HEK293 (cell line): ENCODE data around the gene PEX11G.
A peak's percentile ranks its signal among the peaks of the same experiment; 100 is the strongest.

Experiments
- CTCF ChIA-PET: fragments of 350-600 bp; formaldehyde crosslinking; extraction: SDS; loops from one replicate; lab custom pipeline; 2021; ENCODE audit warnings: antibody characterized with exemption; lab: Yijun Ruan, JAX
- POLR2A ChIA-PET: fragments of 300-600 bp; formaldehyde crosslinking; extraction: SDS; loops from one replicate; lab custom pipeline; 2020; ENCODE audit warnings: antibody characterized with exemption, inconsistent platforms; lab: Yijun Ruan, JAX
- H3K27ac ChIP-seq: fragments of 200-500 bp; sonication (Bioruptor generic); 2 replicates; pipeline ENCODE4 v1.5.1; 2014; ENCODE audit warnings: low read depth, low read length, control low read depth, inconsistent platforms; ENCODE audit errors: extremely low read depth
- H3K36me3 ChIP-seq, 2 experiments: fragments of 200-500 bp in 1 of 2; sonication (Bioruptor generic) in 1 of 2; 1 replicate in 1 of 2; 2 replicates in 1 of 2; pipeline ENCODE4 v1.5.1; 2014 to 2017; ENCODE audit warnings: inconsistent platforms in 2 of 2, low read length in 2 of 2; ENCODE audit not compliant: control insufficient read depth in 2 of 2, insufficient read depth in 1 of 2
- H3K4me1 ChIP-seq: fragments of 200-500 bp; sonication (Bioruptor generic); 2 replicates; pipeline ENCODE4 v1.5.1; 2014; ENCODE audit warnings: mild to moderate bottlenecking, low read length, inconsistent platforms; ENCODE audit not compliant: control insufficient read depth, insufficient read depth
- H3K4me3 ChIP-seq: 2 replicates; pipeline ENCODE4 v1.5.1; 2011; ENCODE audit warnings: low read depth, mild to moderate bottlenecking, control low read depth, low read length, moderate library complexity
- H3K9me3 ChIP-seq: fragments of 200-500 bp; sonication (Bioruptor generic); 2 replicates; pipeline ENCODE4 v1.5.1; 2014; ENCODE audit warnings: low read depth, low read length, inconsistent platforms; ENCODE audit not compliant: control insufficient read depth, insufficient read depth
- GLIS1 ChIP-seq: fragments of 450-650 bp; formaldehyde crosslinking; IDR thresholded peaks from 2 replicates; pipeline ENCODE4 v1.5.1; 2016; ENCODE audit warnings: missing biosample characterization, missing genetic modification characterization
- IKZF3 ChIP-seq: fragments of 450-650 bp; IDR thresholded peaks from 2 replicates; pipeline ENCODE4 v1.5.0; 2018; ENCODE audit warnings: missing biosample characterization, mild to moderate bottlenecking, missing genetic modification characterization, moderate library complexity
- KLF16 ChIP-seq: fragments of 450-650 bp; formaldehyde crosslinking; IDR thresholded peaks from 2 replicates; pipeline ENCODE4 v1.5.1; 2017; ENCODE audit warnings: missing biosample characterization, missing genetic modification characterization
- KLF8 ChIP-seq: fragments of 450-650 bp; formaldehyde crosslinking; IDR thresholded peaks from 2 replicates; pipeline ENCODE4 v1.5.1; 2016; ENCODE audit warnings: missing biosample characterization, missing genetic modification characterization
- OSR2 ChIP-seq: fragments of 450-650 bp; formaldehyde crosslinking; IDR thresholded peaks from 2 replicates; pipeline ENCODE4 v1.5.1; 2016; ENCODE audit warnings: missing biosample characterization, missing genetic modification characterization
- PATZ1 ChIP-seq: fragments of 450-650 bp; formaldehyde crosslinking; IDR thresholded peaks from 2 replicates; pipeline ENCODE4 v1.5.1; 2016; ENCODE audit warnings: missing biosample characterization, missing genetic modification characterization
- PBX3 ChIP-seq: sonication (generic); formaldehyde crosslinking; IDR thresholded peaks from 2 replicates; pipeline ENCODE4 v1.8.1; 2022; ENCODE audit warnings: mild to moderate bottlenecking, moderate library complexity, missing genetic modification reagents
- SCRT2 ChIP-seq: fragments of 450-650 bp; formaldehyde crosslinking; IDR thresholded peaks from 2 replicates; pipeline ENCODE4 v1.5.1; 2016; ENCODE audit warnings: missing biosample characterization, missing genetic modification characterization
- ZBTB17 ChIP-seq: fragments of 450-650 bp; formaldehyde crosslinking; IDR thresholded peaks from 2 replicates; pipeline ENCODE4 v1.5.1; 2016; ENCODE audit warnings: missing biosample characterization, missing genetic modification characterization
- ZBTB21 ChIP-seq: fragments of 450-650 bp; formaldehyde crosslinking; IDR thresholded peaks from 2 replicates; pipeline ENCODE4 v1.5.1; 2017; ENCODE audit warnings: missing biosample characterization, missing genetic modification characterization
- ZBTB48 ChIP-seq: fragments of 450-650 bp; formaldehyde crosslinking; IDR thresholded peaks from 2 replicates; pipeline ENCODE4 v1.5.1; 2016; ENCODE audit warnings: missing biosample characterization, missing genetic modification characterization
- ZNF624 ChIP-seq: fragments of 450-650 bp; formaldehyde crosslinking; IDR thresholded peaks from 2 replicates; pipeline ENCODE4 v1.5.1; 2017; ENCODE audit warnings: missing biosample characterization, missing genetic modification characterization
- ZNF645 ChIP-seq: fragments of 450-650 bp; formaldehyde crosslinking; IDR thresholded peaks from 2 replicates; pipeline ENCODE4; 2016; ENCODE audit warnings: missing biosample characterization, missing genetic modification characterization
- ZNF776 ChIP-seq: fragments of 450-650 bp; formaldehyde crosslinking; IDR thresholded peaks from 2 replicates; pipeline ENCODE4 v1.5.0; 2017; ENCODE audit warnings: missing biosample characterization, missing genetic modification characterization, borderline replicate concordance
- ZNF785 ChIP-seq: fragments of 450-650 bp; formaldehyde crosslinking; IDR thresholded peaks from 2 replicates; pipeline ENCODE4 v1.5.1; 2016; ENCODE audit warnings: missing biosample characterization, missing genetic modification characterization
- ZNF843 ChIP-seq: fragments of 450-650 bp; formaldehyde crosslinking; IDR thresholded peaks from 2 replicates; pipeline ENCODE4 v1.5.1; 2016; ENCODE audit warnings: missing biosample characterization, missing genetic modification characterization
- ZSCAN16 ChIP-seq: fragments of 450-650 bp; formaldehyde crosslinking; IDR thresholded peaks from 2 replicates; pipeline ENCODE4 v1.5.1; 2016; ENCODE audit warnings: missing biosample characterization, missing genetic modification characterization
- ZSCAN30 ChIP-seq: fragments of 450-650 bp; IDR thresholded peaks from 2 replicates; pipeline ENCODE4 v1.5.1; 2018; ENCODE audit warnings: missing biosample characterization, mild to moderate bottlenecking, missing genetic modification characterization, moderate library complexity
- ZXDB ChIP-seq: fragments of 450-650 bp; formaldehyde crosslinking; IDR thresholded peaks from 2 replicates; pipeline ENCODE4 v1.5.1; 2016; ENCODE audit warnings: missing biosample characterization, missing genetic modification characterization
- TF ChIP-seq, protein P1 (sequence below): fragments of 450-650 bp; formaldehyde crosslinking; IDR thresholded peaks from 2 replicates; pipeline ENCODE4 v1.5.1; 2017; ENCODE audit warnings: missing biosample characterization, mild to moderate bottlenecking, missing genetic modification characterization, moderate library complexity
- TF ChIP-seq, protein P2 (sequence below): fragments of 450-650 bp; formaldehyde crosslinking; IDR thresholded peaks from 2 replicates; pipeline ENCODE4 v1.5.1; 2016; ENCODE audit warnings: missing biosample characterization, missing genetic modification characterization, borderline replicate concordance
- TF ChIP-seq, protein P3 (sequence below): fragments of 450-650 bp; formaldehyde crosslinking; optimal IDR thresholded peaks from 2 replicates; pipeline ENCODE3; 2016; ENCODE audit warnings: missing biosample characterization, mild to moderate bottlenecking, missing genetic modification characterization
- TF ChIP-seq, protein P4 (sequence below): fragments of 450-650 bp; IDR thresholded peaks from 2 replicates; pipeline ENCODE4 v1.5.1; 2018; ENCODE audit warnings: missing biosample characterization, mild to moderate bottlenecking, missing genetic modification characterization

The PEX11G gene

DNA sequence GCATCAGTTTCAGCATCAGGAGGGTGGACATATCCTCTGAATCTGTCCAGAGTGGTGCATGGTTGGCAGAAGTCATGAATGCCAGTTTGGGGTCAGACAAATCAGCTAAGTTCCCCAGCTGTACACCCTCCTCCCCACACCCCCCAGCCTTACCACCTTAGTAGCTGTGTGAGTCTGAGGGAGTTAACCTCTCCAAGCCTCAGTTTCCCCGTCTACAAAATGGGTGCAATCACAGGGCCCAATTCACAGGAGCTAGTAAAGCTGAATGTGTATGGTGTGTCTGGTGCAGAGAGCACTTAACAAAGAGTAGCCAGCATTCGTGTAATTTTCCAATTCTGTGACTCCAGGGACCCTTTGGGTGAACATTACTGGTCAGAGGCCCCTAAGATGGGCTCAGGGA is 13.7 kb upstream of the PEX11G start:
- TF ChIP-seq KLF8 (tag by site-specific recombination): peak; percentile 24; the same call in 1 of the 2 replicates
- no peak for TF ChIP-seq ZNF645 (tag by site-specific recombination)
- peaks cover 4% of the 10 kb centered on the region; the same call in 1 of the 2 replicates for H3K4me1 ChIP-seq
- no peak overlapping the region for H3K27ac ChIP-seq
- H3K4me3 ChIP-seq: no peak overlapping the region
- no peaks in the 10 kb centered on the region for H3K36me3 ChIP-seq
- ChIA-PET POLR2A (no interaction called here), CTCF (interaction anchor here (0.5 kb wide), 1 partner anchor 8 kb away, joined by 4 read pairs; no protein-coding TSS in a partner anchor)
- H3K9me3 ChIP-seq: no peaks in the 10 kb centered on the region

- ChIA-PET CTCF (interaction anchor here (0.7 kb wide), 1 partner anchor 761 kb away, joined by 3 read pairs; no protein-coding TSS in a partner anchor), POLR2A (interaction anchor here (0.7 to 1.1 kb wide), 3 partner anchors 12 to 102 kb away, joined by 4 read pairs; partner anchors contain the start of genes PEX11G and ZNF358)
- Histone ChIP-seq H3K36me3 (no peaks in the 10 kb centered on the region), H3K4me1 (peaks cover 4% of the 10 kb centered on the region; the same call in 1 of the 2 replicates), H3K4me3 (peak overlapping the region; percentile 38), H3K9me3 (no peaks in the 10 kb centered on the region), H3K27ac (no peak overlapping the region; the same call in 1 of the 2 replicates)
- TF ChIP-seq, protein P1, sequence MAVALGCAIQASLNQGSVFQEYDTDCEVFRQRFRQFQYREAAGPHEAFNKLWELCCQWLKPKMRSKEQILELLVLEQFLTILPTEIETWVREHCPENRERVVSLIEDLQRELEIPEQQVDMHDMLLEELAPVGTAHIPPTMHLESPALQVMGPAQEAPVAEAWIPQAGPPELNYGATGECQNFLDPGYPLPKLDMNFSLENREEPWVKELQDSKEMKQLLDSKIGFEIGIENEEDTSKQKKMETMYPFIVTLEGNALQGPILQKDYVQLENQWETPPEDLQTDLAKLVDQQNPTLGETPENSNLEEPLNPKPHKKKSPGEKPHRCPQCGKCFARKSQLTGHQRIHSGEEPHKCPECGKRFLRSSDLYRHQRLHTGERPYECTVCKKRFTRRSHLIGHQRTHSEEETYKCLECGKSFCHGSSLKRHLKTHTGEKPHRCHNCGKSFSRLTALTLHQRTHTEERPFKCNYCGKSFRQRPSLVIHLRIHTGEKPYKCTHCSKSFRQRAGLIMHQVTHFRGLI (tag by site-specific recombination): no peak
- no peak for TF ChIP-seq ZBTB21 (tag by site-specific recombination)
- TF ChIP-seq, protein P2, sequence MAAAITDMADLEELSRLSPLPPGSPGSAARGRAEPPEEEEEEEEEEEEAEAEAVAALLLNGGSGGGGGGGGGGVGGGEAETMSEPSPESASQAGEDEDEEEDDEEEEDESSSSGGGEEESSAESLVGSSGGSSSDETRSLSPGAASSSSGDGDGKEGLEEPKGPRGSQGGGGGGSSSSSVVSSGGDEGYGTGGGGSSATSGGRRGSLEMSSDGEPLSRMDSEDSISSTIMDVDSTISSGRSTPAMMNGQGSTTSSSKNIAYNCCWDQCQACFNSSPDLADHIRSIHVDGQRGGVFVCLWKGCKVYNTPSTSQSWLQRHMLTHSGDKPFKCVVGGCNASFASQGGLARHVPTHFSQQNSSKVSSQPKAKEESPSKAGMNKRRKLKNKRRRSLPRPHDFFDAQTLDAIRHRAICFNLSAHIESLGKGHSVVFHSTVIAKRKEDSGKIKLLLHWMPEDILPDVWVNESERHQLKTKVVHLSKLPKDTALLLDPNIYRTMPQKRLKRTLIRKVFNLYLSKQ (tag by site-specific recombination): no peak
- TF ChIP-seq ZXDB (tag by site-specific recombination): no peak
- TF ChIP-seq OSR2 (tag by site-specific recombination): no peak
- TF ChIP-seq KLF16 (tag by site-specific recombination): no peak
- peak; percentile 77; the same call in 1 of the 2 replicates for TF ChIP-seq PBX3 (CRISPR knock-in tag)
- TF ChIP-seq, protein P3, sequence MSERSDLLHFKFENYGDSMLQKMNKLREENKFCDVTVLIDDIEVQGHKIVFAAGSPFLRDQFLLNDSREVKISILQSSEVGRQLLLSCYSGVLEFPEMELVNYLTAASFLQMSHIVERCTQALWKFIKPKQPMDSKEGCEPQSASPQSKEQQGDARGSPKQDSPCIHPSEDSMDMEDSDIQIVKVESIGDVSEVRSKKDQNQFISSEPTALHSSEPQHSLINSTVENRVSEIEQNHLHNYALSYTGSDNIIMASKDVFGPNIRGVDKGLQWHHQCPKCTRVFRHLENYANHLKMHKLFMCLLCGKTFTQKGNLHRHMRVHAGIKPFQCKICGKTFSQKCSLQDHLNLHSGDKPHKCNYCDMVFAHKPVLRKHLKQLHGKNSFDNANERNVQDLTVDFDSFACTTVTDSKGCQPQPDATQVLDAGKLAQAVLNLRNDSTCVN (tag by site-specific recombination): peak; percentile 96
- 0 out of 2 replicates have a peak, but pooled peaks have one; percentile 5 for TF ChIP-seq ZSCAN30
- TF ChIP-seq, protein P4, sequence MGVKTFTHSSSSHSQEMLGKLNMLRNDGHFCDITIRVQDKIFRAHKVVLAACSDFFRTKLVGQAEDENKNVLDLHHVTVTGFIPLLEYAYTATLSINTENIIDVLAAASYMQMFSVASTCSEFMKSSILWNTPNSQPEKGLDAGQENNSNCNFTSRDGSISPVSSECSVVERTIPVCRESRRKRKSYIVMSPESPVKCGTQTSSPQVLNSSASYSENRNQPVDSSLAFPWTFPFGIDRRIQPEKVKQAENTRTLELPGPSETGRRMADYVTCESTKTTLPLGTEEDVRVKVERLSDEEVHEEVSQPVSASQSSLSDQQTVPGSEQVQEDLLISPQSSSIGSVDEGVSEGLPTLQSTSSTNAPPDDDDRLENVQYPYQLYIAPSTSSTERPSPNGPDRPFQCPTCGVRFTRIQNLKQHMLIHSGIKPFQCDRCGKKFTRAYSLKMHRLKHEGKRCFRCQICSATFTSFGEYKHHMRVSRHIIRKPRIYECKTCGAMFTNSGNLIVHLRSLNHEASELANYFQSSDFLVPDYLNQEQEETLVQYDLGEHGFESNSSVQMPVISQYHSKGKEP (tag by site-specific recombination): no peak; the same call in 1 of the 2 replicates
- TF ChIP-seq ZNF785: no peak
- no peak for TF ChIP-seq ZNF843
- peak; percentile 48; the same call in 1 of the 2 replicates for TF ChIP-seq GLIS1 (tag by site-specific recombination)
- no peak for TF ChIP-seq ZBTB48 (tag by site-specific recombination)
- no peak for TF ChIP-seq ZNF776 (tag by site-specific recombination)
- TF ChIP-seq SCRT2 (tag by site-specific recombination): peak; percentile 56
- peak; percentile 20; the same call in 1 of the 2 replicates for TF ChIP-seq IKZF3 (tag by site-specific recombination)
- no peak for TF ChIP-seq ZBTB17
- TF ChIP-seq KLF8 (tag by site-specific recombination): no peak
- TF ChIP-seq PATZ1 (tag by site-specific recombination): 0 out of 2 replicates have a peak, but pooled peaks have one; percentile 5
- TF ChIP-seq ZNF624: no peak
- TF ChIP-seq ZSCAN16 (tag by site-specific recombination): no peak
Measured at GRCh38 chr19:7500811-7501450, 12.1 kb upstream of the PEX11G start.
